NCI-H1105 (cell line): ENCODE measurements around the gene ALG9.

Experiments
- DNase-seq: peaks from one replicate; lab custom pipeline; 2025; lab: John Stamatoyannopoulos, UW

Gene ALG9

DNA sequence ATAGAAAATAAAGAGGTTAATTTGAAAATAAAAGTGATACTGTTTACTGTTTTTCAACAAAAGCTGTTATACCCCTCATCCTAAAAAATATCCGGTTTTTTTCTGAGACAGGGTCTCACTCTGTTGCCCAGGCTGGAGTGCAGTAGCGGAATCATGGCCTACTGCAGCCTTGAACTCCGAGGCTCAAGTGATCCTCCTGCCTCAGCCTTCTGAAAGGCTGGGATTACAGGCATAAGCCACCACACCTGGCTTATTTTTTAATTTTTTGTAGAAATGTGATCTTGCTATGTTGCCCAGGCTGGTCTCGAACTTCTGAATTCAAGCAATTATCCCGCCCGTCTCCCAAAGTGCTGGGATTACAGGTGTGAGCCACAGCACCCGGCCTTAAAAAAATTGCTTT lies 35.7 kb downstream of the ALG9 start:
- no peak for DNase-seq

DNA sequence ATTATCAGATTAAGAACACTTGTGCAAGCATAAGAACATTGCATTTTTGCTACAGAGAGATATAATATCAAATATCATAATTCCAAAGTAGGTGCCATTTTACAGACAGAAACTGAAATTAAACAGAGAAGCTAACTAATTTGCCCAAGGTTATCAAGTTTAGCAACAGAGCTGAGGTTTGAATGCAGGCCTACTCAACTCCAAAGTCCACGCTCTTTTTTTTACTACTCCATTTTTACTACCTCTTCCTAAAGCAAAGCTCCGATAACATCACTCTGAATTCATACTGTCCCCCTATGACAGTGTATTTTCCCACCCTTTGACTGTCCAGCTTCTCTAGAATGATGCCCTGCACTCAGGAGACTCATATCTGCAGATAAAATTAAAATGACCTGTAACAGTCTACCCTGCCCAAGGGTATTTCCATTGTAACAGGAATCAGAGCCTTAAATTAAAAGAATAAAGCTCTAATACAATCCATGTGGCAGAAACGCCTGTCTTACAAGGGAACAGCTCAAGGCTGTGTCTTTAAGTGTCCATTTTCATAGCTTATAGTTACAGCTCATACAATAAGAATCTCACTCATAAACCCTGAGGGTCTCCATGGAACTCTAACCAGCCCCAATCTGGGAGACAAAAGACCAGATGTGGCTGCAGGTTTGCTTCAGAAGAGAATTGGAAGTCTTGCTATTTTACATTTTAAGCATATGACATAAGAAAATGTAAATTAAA lies 36.8 kb downstream of the ALG9 start:
- DNase-seq, result no peak

GRCh38 chr11:111833524-111833923 lies 37.9 kb downstream of the ALG9 start:
- DNase-seq, result no peak

GRCh38 chr11:111829185-111829968 lies 42.0 kb downstream of the ALG9 start:
- DNase-seq, result no peak

DNA sequence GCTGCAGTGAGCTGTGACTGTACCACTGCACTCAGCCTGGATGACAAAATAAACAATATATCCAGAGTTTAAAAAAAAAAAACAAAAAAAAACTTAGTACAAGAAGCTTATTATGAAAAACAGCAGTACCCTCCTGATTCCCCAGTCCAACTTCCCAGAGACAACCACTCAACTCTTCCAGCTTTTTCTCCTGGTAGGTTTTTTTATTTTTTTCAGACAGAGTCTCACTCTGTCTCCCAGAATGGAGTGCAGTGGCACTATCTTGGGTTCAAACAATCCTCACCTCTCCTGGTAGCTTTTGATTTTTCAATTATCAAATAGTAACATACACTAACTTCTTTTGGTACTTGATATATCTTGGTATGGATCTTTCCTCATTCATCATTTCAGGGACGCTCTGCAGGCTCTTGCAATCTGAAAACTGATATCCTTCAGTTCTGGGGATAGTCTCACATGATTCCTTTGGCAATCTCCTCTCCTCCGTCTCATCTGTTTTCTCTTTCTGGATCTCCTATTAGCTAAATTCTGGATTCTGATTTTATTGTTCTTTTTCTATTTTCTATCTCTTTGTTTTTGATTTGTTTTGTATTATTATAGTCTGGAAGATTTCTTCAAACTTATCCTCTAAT lies 44.9 kb downstream of the ALG9 start:
- no peak for DNase-seq

- no peak for DNase-seq
These were observed 47.8 kb downstream of the ALG9 start for GRCh38 chr11:111823629-111824028.

GRCh38 chr11:111823131-111823530 lies 48.2 kb downstream of the ALG9 start:
- no peak for DNase-seq

DNA sequence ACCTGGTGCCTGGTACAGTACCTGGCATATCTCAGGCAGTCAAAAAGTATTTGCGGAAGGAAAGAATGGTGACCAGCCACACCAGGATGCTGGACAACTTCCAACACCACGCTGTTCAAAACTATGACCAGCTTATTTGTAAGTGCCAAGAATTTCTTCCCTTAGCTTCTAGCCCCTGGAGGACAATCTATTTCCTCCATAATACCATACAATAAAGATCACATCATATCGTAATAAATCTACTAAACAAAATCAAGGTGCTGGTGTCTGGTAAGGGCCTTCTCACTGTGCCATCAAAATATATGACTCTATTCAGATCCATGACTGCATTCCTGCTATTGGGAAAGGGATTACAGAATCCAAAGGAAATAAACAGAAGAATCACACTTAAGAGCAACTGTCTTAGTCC lies 51.5 kb downstream of the ALG9 start:
- no peak for DNase-seq

DNA sequence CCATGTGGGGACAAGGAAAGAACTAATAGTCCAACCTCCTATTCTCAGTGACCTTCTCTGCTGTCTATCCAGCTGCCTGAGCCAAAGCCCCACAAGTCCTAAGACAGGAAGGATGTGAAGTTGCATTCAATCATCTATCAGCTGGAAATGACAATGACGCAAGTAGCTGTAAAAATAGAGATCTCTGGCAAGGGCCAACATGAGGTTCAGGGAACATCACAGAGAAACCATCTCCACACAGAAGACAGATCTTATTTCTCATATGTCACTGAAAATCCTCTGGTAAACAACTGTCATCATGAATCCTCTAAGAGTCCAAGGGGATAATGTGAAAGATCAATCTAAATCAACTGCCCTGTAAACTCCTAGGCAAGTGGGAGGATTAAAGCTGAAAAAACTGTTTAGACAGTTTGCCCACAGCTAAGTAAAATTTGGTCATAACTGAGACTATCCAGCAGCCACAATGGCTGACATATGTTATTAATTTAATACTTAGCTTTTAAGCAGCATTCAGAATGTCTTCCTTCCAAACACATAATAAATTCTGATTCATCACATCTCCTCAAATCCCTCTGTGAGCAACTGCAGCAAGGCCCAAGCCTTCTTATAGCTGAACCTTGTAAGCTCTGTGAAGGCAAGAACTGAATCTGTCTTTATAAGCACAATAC lies 52.1 kb downstream of the ALG9 start:
- DNase-seq, result no peak

GRCh38 chr11:111815489-111815888 lies 55.9 kb downstream of the ALG9 start:
- no peak for DNase-seq

DNA sequence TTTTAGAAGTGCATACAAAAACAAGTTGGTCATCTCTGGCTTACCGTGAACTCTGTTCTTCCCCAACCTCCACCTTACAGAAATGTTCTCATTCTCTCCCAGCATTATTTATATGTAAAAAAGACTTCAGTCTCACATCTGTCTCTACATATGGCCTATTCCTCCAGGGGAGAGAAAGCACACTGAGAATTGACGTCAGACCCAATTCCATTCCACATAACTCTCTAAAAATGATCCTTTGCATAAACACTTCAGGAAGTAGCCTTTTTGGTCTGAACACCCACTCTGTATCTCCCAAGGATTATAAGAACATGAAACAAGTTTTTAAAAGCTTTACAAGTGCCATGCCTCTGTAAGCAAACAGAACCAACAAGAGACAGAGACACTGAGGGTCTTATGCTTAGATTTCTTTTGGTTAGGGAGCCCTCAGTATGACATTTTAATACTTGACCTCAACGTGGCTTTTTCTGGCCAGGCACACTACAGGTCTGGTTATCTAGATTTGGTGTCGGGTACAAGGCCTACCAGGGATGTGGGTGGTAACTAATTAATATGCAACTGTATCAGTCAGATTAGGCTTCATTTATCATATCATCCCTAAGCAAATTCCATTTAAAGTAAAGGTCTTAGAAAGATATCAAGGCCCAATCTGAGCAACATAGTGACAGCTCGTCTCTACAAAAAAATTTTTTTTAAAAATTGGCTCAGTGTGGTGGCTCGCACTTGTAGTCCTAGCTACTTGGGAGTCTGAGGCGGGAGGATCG lies 56.6 kb downstream of the ALG9 start:
- DNase-seq, result no peak

- no peak for DNase-seq
These were observed 57.3 kb downstream of the ALG9 start for GRCh38 chr11:111814106-111814505.

GRCh38 chr11:111812211-111812610 lies 59.2 kb downstream of the ALG9 start:
- DNase-seq, result no peak

- no peak for DNase-seq
These were observed 59.9 kb downstream of the ALG9 start for GRCh38 chr11:111811445-111811844.

- DNase-seq, result no peak
These were observed 62.5 kb downstream of the ALG9 start for GRCh38 chr11:111808834-111809233.

- no peak for DNase-seq
These were observed 63.3 kb downstream of the ALG9 start for GRCh38 chr11:111808063-111808588.

DNA sequence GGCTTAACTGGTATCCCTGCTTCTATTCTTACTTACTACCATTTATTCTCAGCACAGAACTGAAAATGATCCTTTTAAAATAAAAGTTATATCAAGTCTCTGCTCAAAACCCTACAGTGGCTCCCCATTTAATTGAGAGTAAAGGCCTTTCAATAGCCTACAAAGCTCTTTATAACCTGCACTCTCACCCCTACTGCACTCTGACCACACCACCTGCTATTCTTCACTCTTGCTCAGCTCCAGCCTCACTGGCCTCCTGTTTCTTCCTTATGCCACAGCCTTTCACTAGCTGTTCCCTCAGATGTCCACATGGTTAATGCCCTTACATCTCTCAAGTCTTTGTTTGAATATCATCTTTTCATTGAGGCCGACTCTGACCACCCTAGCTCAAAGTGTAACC lies 64.3 kb downstream of the ALG9 start:
- DNase-seq, result no peak

DNA sequence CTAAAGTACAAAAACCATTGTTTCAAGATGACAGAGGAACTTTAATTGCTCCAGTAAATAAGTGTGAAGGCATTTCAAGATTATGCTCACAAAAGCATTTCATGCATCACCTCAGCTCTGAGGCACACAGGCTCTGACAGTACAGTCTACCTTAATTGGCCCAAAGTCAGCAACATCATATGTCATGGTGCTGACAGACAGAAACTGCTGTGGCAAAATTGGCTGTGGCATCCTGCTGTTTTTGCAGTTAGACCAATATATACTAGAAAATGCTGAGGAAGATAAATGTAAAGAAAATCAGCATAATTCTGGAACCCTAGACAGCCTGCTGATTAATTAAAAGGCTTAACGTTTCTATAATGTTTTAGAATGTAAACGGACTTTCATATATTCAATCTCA lies 70.2 kb downstream of the ALG9 start:
- no peak for DNase-seq

DNA sequence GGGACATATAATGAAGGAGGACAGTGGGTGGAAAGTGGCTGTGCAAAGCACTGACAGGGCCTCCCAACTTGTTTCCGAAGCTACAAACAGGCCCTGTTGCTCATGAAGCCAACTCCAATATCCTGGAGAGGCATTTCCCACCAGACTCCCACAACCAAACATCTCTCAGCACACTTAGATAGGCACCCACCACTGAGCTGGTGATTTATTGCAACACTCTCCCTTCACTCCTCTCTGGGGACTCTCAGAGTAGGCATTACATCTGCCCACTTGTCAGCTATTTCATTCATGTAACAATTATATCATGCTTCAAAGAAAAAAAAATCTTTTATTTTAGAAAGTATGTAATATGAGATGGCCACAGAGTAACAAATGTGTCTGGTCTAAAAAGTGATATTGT lies 73.1 kb downstream of the ALG9 start:
- no peak for DNase-seq

DNA sequence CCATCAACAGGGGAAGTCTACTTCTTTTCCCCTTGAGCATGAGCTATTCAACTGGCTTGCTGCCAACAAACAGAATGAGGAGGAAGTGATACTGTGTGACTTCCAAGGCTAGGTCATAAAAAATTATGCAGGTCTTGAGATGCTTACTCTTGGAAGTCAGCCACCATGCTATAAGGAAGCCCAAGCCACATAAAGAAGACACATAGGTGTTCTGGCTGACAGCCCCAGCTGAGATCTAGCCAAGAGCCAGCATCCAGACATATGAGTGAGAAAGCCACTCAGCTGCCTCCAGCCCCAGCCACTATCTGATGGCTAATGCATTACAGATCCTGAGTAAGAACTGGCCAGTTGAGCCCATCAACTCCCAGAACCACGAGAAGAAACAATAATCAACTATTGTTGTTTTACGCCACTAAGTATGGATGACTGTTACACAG lies 74.2 kb downstream of the ALG9 start:
- no peak for DNase-seq

- DNase-seq, result no peak
These were observed 74.7 kb downstream of the ALG9 start for GRCh38 chr11:111796696-111797095.
